GM10266 (cell line): Measurements from ENCODE around the gene ADAMTS17.

Experiments used
- DNase-seq: peaks from one replicate; pipeline ENCODE4 v3.0.0; 2012; ENCODE audit errors: extremely low spot score
- CTCF ChIP-seq: IDR thresholded peaks from 2 replicates; pipeline ENCODE4 v1.5.1; 2012; ENCODE audit warnings: mild to moderate bottlenecking, low read depth; ENCODE audit not compliant: control insufficient read depth, insufficient read depth; ENCODE audit errors: missing control alignments

The ADAMTS17 gene

GRCh38 chr15:100034191-100034590 lies 307.6 kb downstream of the ADAMTS17 start:
- TF ChIP-seq CTCF, result no peak
- DNase-seq, result no peak

GRCh38 chr15:100033140-100033857 lies 308.5 kb downstream of the ADAMTS17 start:
- no peak for TF ChIP-seq CTCF
- DNase-seq, result no peak

GRCh38 chr15:100032358-100033085 lies 309.3 kb downstream of the ADAMTS17 start:
- DNase-seq, result no peak
- TF ChIP-seq CTCF, result no peak

GRCh38 chr15:100031665-100032357 lies 310.0 kb downstream of the ADAMTS17 start:
- DNase-seq, result no peak
- TF ChIP-seq CTCF, result no peak

GRCh38 chr15:100030586-100031229 lies 311.1 kb downstream of the ADAMTS17 start:
- DNase-seq, result no peak
- TF ChIP-seq CTCF, result no peak

GRCh38 chr15:100029868-100030479 lies 311.8 kb downstream of the ADAMTS17 start:
- TF ChIP-seq CTCF, result no peak
- no peak for DNase-seq
